BJ (cell line): ENCODE measurements around the gene RAB22A. TPM values are rescaled to one million over a fixed set of nuclear protein-coding genes. Genes with fewer than 3 reads are reported as not detected.

Source experiments
- CTCF ChIA-PET: fragments of 350-600 bp; formaldehyde crosslinking; extraction: SDS; loops from one replicate; lab custom pipeline; 2021; ENCODE audit warnings: antibody characterized with exemption, inconsistent platforms; lab: Yijun Ruan, JAX
- POLR2A ChIA-PET: fragments of 300-600 bp; sonication (Branson Sonifier 250); formaldehyde crosslinking; extraction: SDS; loops from one replicate; lab custom pipeline; 2021; ENCODE audit warnings: antibody characterized with exemption; lab: Charles Lee
- DNase-seq: peaks from one replicate; pipeline ENCODE4 v3.0.0-alpha.2; 2011; ENCODE audit warnings: low read depth
- H3K27me3 ChIP-seq: 2 replicates; pipeline ENCODE4 v1.6.0; 2011; ENCODE audit warnings: low read length; ENCODE audit not compliant: control insufficient read depth, insufficient read depth
- H3K36me3 ChIP-seq: 2 replicates; pipeline ENCODE4 v1.5.1; 2011; ENCODE audit warnings: low read length; ENCODE audit not compliant: control insufficient read depth, insufficient read depth
- H3K4me3 ChIP-seq: 2 replicates; pipeline ENCODE4 v1.5.1; 2011; ENCODE audit warnings: low read depth, mild to moderate bottlenecking, control low read depth, low read length
- CTCF ChIP-seq: IDR thresholded peaks from 2 replicates; pipeline ENCODE4 v1.5.1; 2011; ENCODE audit warnings: low read depth, mild to moderate bottlenecking, control low read depth, inconsistent platforms, low read length, moderate library complexity; ENCODE audit not compliant: insufficient read depth
- polyA plus RNA-seq: library from polyadenylated mRNA; depleted of rRNA; stranded (reverse); fragments of >200 nt; gene quantifications from 2 replicates; pipeline ENCODE4 v1.2.3, GENCODE V29; 2011

The RAB22A gene
- polyA plus RNA-seq, 1 experiment, result 7.8 TPM

GRCh38 chr20:58389968-58390658 lies 80.6 kb downstream of the RAB22A start:
- POLR2A ChIA-PET, result no interaction called here
- H3K27me3 ChIP-seq, result no peaks in the 10 kb centered on the region
- no peak for TF ChIP-seq CTCF
- CTCF ChIA-PET, result interaction anchor here (1.2 to 1.3 kb wide), 2 partner anchors 15 to 153 kb away, joined by 3 to 5 read pairs; no protein-coding TSS in a partner anchor
- peak overlapping the region; percentile 93 for H3K4me3 ChIP-seq
- no peak for DNase-seq
- H3K36me3 ChIP-seq, result 0 out of 2 replicates have a peak, but pooled peaks cover 1% of the 10 kb centered on the region

GRCh38 chr20:58390659-58391035 lies 81.1 kb downstream of the RAB22A start:
- DNase-seq, result no peak
- H3K27me3 ChIP-seq, result no peaks in the 10 kb centered on the region
- no peak for TF ChIP-seq CTCF
- H3K36me3 ChIP-seq, result 0 out of 2 replicates have a peak, but pooled peaks cover 1% of the 10 kb centered on the region
- H3K4me3 ChIP-seq, result no peak overlapping the region
- POLR2A ChIA-PET, result no interaction called here
- CTCF ChIA-PET, result interaction anchor here (1.2 kb wide), 1 partner anchor 15 kb away, joined by 3 read pairs; no protein-coding TSS in a partner anchor

- DNase-seq, result no peak
- H3K27me3 ChIP-seq, result no peaks in the 10 kb centered on the region
- ChIA-PET CTCF (no interaction called here), POLR2A (no interaction called here)
- no peak for TF ChIP-seq CTCF
- H3K4me3 ChIP-seq, result no peak overlapping the region
- H3K36me3 ChIP-seq, result 0 out of 2 replicates have a peak, but pooled peaks cover 1% of the 10 kb centered on the region
These were observed 82.8 kb downstream of the RAB22A start for GRCh38 chr20:58392286-58392685.

GRCh38 chr20:58393299-58393698 lies 83.8 kb downstream of the RAB22A start:
- DNase-seq, result no peak
- CTCF ChIA-PET, result interaction anchor here (0.7 kb wide), 1 partner anchor 24 kb away, joined by 3 read pairs; no protein-coding TSS in a partner anchor
- H3K4me3 ChIP-seq, result no peak overlapping the region
- no peak for TF ChIP-seq CTCF
- POLR2A ChIA-PET, result no interaction called here
- 0 out of 2 replicates have a peak, but pooled peaks cover 1% of the 10 kb centered on the region for H3K36me3 ChIP-seq
- H3K27me3 ChIP-seq, result no peaks in the 10 kb centered on the region

- Histone ChIP-seq H3K36me3 (0 out of 2 replicates have a peak, but pooled peaks cover 1% of the 10 kb centered on the region), H3K27me3 (no peaks in the 10 kb centered on the region), H3K4me3 (no peak overlapping the region)
- ChIA-PET POLR2A (no interaction called here), CTCF (interaction anchor here (1.1 to 1.4 kb wide), 2 partner anchors 10 to 33 kb away, joined by 3 to 4 read pairs; no protein-coding TSS in a partner anchor)
- no peak for DNase-seq
- TF ChIP-seq CTCF, result no peak
These were observed 85.3 kb downstream of the RAB22A start for GRCh38 chr20:58394801-58395200.
